ENCODE measurements around the gene MTMR3. TPM values are rescaled to one million over a fixed set of nuclear protein-coding genes. Genes with fewer than 3 reads are reported as not detected.

Gene MTMR3
- total RNA-seq, 1 donor from 2014 or later: 25.5 TPM

DNA sequence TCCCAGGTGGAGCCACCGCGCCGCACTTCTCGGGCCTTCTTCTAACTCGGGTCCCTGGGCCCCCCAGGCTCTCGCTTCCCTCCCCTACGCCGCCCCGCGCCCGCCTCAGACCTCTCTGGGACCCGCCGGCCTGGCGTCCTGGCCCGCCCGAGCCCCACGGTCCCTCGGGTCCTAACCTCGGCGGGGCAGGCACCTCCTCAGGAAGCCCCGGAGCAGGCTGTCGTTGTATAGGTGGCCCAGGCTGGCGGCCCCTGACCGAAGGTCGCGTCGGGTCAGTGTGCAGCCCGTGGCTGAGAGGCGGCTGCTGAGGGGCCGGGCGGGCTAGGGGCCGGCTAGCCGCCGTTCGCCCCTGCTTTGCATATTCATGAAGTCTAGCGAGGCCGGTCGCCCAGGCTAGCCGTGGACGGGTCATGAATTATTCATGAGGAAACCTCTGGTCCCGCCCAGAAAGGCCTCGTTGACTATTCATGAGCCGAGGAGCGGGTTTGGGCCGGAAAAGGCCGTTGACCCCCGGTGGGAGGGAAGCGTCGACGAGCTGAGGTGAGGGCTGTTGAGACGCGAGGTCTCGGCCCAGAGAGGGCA lies 197.1 kb downstream of the MTMR3 start, which contains the start of gene HORMAD2:
Gene HORMAD2, plus strand, starts transcription at position 513 of the 582 bp plus-strand sequence. CDS start 13,489 bp downstream, outside the sequence.
- DNase-seq (ENCODE audit: extremely low read depth, low read depth, low spot score): no peak

Other genes with a start within 250 kb of the MTMR3 start
- gene CABP7, start 163.2 kb upstream of the MTMR3 start, total RNA-seq: not detected in 2 replicates
- gene ZMAT5, start 116.2 kb upstream of the MTMR3 start, total RNA-seq: 18.6 and 31.7 TPM in 2 replicates
- gene UQCR10, start 115.8 kb upstream of the MTMR3 start, total RNA-seq: 59.7 and 78.4 TPM in 2 replicates
- 40.3 and 57.2 TPM in 2 replicates for gene ASCC2, start 44.9 kb upstream of the MTMR3 start, total RNA-seq
- gene HORMAD2, start 197.3 kb downstream of the MTMR3 start, total RNA-seq: not detected in 2 replicates